Suprapubic skin (tissue), 4 donors: ENCODE data around the gene TMEM145. TPM values are rescaled to one million over a fixed set of nuclear protein-coding genes. Genes with fewer than 3 reads are reported as not detected.
A peak's percentile ranks its signal among the peaks of the same experiment; 100 is the strongest.

Source experiments
- DNase-seq, 2 donors: peaks; one replicate each; pipeline ENCODE4 v3.0.0-alpha.2; 2019; ENCODE audit warnings: low spot score in 2 of 2
- H3K27ac ChIP-seq: fragments of 200-600 bp; sonication (generic); one replicate; pipeline ENCODE4 v1.5.1; 2019
- H3K27me3 ChIP-seq: fragments of 200-600 bp; sonication (generic); one replicate; pipeline ENCODE4 v1.5.1; 2019
- H3K36me3 ChIP-seq: fragments of 200-600 bp; sonication (generic); one replicate; pipeline ENCODE4 v1.5.1; 2019
- H3K4me1 ChIP-seq: fragments of 200-600 bp; sonication (generic); one replicate; pipeline ENCODE4 v1.5.1; 2019
- H3K4me3 ChIP-seq: fragments of 200-600 bp; sonication (generic); one replicate; pipeline ENCODE4 v1.5.1; 2019; ENCODE audit warnings: mild to moderate bottlenecking
- H3K9me3 ChIP-seq: fragments of 200-600 bp; sonication (generic); one replicate; pipeline ENCODE4 v1.5.1; 2019
- EP300 ChIP-seq: sonication (generic); formaldehyde crosslinking; IDR thresholded peaks from one replicate; pipeline ENCODE4 v1.6.1; 2017; ENCODE audit warnings: antibody characterized with exemption
- POLR2A ChIP-seq, 2 donors: fragments of 450-650 bp; IDR thresholded peaks; one replicate each; pipeline ENCODE4 v1.6.1; 2017; ENCODE audit warnings: antibody characterized with exemption in 2 of 2, mild to moderate bottlenecking in 2 of 2, moderate library complexity in 2 of 2
- POLR2AphosphoS5 ChIP-seq, 3 donors: sonication (generic); formaldehyde crosslinking; IDR thresholded peaks; one replicate each; pipeline ENCODE4 v1.6.1; 2017; ENCODE audit warnings: antibody characterized with exemption in 3 of 3
- WGBS: methylation state at CpG from one replicate; pipeline ENCODE4 v1.1.5; 2018; 5-methylcytosine and 5-hydroxymethylcytosine counted together
- total RNA-seq, 4 donors: library from RNA; depleted of rRNA; stranded (reverse); fragments of >200 nt; gene quantifications; one replicate each; pipeline ENCODE4 v1.1.0, GENCODE V29; 2016
- TF ChIP-seq, protein P1 (sequence below), 2 donors: fragments of 200-600 bp in 1 of 2; fragments of 450-650 bp in 1 of 2; sonication (generic) in 1 of 2; IDR thresholded peaks; one replicate each; pipeline ENCODE4 v1.5.1; 2016 to 2019; ENCODE audit warnings: antibody characterized with exemption in 2 of 2, mild to moderate bottlenecking in 1 of 2, moderate library complexity in 1 of 2

The TMEM145 gene
- total RNA-seq, 4 donors from 2014 or later, result 4.2 TPM; not detected in 3

DNA sequence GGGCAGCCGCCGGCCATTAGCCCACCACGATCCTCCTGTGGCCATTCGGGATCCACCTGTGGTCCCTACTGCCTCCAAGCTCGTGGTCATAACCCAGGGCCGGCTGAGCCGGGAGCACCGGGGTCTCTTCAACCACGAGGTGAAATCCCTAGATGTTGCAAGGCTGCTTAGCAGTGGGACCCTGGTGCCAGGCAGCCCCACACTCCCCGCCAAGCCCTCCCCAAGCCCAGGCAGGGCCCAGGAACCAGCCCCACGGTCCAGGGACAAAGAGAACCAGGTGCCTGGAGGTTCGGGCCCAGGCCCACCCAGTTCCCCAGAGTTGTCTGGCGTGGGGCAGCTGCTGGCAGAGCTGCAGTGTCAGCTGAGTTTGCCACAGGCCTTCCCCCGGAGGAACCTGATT lies 3.4 kb upstream of the TMEM145 start:
- Histone ChIP-seq H3K4me1 (peaks cover 14% of the 10 kb centered on the region), H3K27me3 (peaks cover 23% of the 10 kb centered on the region), H3K36me3 (no peaks in the 10 kb centered on the region), H3K27ac (no peak overlapping the region), H3K9me3 (no peaks in the 10 kb centered on the region), H3K4me3 (no peak overlapping the region)
- WGBS, result 93% methylated on average over 2 of the region's 14 CpGs
- TF ChIP-seq, protein P1, sequence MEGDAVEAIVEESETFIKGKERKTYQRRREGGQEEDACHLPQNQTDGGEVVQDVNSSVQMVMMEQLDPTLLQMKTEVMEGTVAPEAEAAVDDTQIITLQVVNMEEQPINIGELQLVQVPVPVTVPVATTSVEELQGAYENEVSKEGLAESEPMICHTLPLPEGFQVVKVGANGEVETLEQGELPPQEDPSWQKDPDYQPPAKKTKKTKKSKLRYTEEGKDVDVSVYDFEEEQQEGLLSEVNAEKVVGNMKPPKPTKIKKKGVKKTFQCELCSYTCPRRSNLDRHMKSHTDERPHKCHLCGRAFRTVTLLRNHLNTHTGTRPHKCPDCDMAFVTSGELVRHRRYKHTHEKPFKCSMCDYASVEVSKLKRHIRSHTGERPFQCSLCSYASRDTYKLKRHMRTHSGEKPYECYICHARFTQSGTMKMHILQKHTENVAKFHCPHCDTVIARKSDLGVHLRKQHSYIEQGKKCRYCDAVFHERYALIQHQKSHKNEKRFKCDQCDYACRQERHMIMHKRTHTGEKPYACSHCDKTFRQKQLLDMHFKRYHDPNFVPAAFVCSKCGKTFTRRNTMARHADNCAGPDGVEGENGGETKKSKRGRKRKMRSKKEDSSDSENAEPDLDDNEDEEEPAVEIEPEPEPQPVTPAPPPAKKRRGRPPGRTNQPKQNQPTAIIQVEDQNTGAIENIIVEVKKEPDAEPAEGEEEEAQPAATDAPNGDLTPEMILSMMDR (IDR thresholded peaks at IDR 0.05), result no peak
- no peak for TF ChIP-seq POLR2AphosphoS5 (IDR thresholded peaks at IDR 0.05)
- no peak for TF ChIP-seq POLR2A (IDR thresholded peaks at IDR 0.05)
- TF ChIP-seq EP300, result no peak
- DNase-seq, result no peak

GRCh38 chr19:42311657-42312056 lies 1.5 kb upstream of the TMEM145 start:
- WGBS, result 62% methylated on average over 2 of the region's 2 CpGs
- no peak overlapping the region for H3K4me3 ChIP-seq
- peaks cover 16% of the 10 kb centered on the region for H3K4me1 ChIP-seq
- TF ChIP-seq, protein P1 (IDR thresholded peaks at IDR 0.05), result no peak
- no peak for TF ChIP-seq POLR2A (IDR thresholded peaks at IDR 0.05)
- no peak for TF ChIP-seq EP300
- TF ChIP-seq POLR2AphosphoS5 (IDR thresholded peaks at IDR 0.05), result no peak
- peaks cover 29% of the 10 kb centered on the region for H3K27me3 ChIP-seq
- no peak for DNase-seq
- no peak overlapping the region for H3K27ac ChIP-seq
- H3K9me3 ChIP-seq, result no peaks in the 10 kb centered on the region
- no peaks in the 10 kb centered on the region for H3K36me3 ChIP-seq

DNA sequence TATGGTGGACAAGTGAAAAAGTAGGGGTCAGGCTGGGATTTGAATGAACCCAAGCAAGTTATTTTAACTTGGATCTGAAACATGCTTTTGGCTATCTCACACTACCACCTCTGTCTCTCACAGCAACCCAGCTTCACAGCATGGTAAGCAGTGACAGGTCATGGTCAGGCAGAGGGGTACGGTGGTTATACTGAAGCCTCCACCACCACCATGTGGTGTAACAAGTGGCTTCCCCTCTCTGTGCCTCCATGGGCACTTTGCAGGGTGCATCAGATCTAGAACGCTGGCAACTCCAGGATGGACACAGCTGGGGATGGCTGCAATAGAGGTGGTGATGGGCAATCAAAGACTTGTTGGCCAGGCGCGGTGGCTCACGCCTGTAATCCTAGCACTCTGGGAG lies 739 bp upstream of the TMEM145 start:
- peaks cover 29% of the 10 kb centered on the region for H3K27me3 ChIP-seq
- WGBS, result 80% methylated on average over 5 of the region's 5 CpGs
- H3K36me3 ChIP-seq, result no peaks in the 10 kb centered on the region
- H3K4me1 ChIP-seq, result peaks cover 19% of the 10 kb centered on the region
- TF ChIP-seq POLR2AphosphoS5 (IDR thresholded peaks at IDR 0.05) (no peak), POLR2A (IDR thresholded peaks at IDR 0.05) (no peak)
- H3K9me3 ChIP-seq, result no peaks in the 10 kb centered on the region
- H3K4me3 ChIP-seq, result no peak overlapping the region
- no peak for DNase-seq
- H3K27ac ChIP-seq, result no peak overlapping the region

DNA sequence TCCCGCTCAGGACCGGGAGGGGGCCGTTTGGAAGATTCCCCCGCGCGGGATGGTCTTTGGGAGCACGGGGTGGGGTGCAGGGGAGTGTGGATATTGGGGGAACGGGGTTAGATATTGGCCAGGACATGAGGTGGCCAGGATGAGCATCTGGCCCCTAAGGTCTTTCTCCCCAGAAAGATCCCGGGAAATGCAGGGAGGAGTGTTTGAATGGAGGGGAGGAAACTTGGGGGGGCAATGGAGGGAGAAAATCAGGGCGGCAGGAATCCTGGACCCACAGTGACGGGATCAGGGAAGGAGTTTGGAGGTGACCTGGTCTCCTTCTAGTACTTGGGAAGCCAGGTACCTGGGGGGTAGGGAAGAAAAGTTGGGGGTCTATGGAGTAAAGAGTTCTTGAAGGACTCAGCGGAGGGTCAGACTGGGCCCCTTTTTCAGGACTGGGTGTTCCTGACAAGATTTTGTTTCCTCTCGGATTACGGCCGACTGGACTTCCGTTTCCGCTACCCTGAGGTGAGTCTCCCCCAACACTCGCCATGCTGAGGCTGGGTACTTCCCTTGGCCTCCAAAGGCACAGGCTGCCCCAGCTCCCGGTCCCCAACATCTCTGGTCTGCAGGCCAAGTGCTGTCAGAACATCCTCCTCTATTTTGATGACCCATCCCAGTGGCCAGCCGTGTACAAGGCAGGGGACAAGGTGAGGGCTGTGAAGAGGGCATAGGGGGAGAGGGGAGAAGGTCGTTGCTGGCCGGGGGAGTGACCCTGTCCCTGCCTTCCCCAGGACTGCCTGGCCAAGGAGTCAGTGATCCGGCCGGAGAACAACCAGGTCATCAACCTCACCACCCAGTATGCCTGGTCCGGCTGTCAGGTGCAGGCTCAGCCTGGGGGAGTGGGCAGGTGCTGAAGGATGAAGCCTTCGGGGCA lies 989 bp downstream of the TMEM145 start:
- Histone ChIP-seq H3K4me1 (peaks cover 19% of the 10 kb centered on the region), H3K9me3 (no peaks in the 10 kb centered on the region), H3K27me3 (peaks cover 29% of the 10 kb centered on the region), H3K27ac (no peak overlapping the region), H3K36me3 (no peaks in the 10 kb centered on the region), H3K4me3 (peak overlapping the region; percentile 52)
- no peak for DNase-seq
- TF ChIP-seq POLR2AphosphoS5 (IDR thresholded peaks at IDR 0.05) (no peak), POLR2A (IDR thresholded peaks at IDR 0.05) (no peak), EP300 (no peak)
- WGBS, result 41% methylated on average over 26 of the region's 26 CpGs

DNA sequence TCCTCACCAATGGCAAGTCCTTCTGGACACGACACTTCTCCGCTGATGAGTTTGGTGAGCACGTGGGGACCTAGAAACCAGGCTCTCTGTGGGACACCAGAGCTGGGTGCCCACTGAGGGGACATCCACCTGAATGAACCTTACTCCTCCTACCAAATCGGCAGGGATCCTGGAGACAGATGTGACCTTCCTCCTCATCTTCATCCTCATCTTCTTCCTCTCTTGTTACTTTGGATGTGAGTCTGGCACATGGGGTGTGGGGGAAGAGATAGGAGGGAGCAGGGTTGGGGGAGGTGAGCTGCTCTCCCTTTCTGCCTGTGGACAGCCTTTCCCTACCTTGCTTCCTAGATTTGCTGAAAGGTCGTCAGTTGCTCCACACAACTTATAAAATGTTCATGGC lies 1.9 kb downstream of the TMEM145 start:
- WGBS, result 75% methylated on average over 5 of the region's 5 CpGs
- no peaks in the 10 kb centered on the region for H3K36me3 ChIP-seq

More for the DNA sequence above, 1.9 kb downstream of the TMEM145 start:
- TF ChIP-seq POLR2A (IDR thresholded peaks at IDR 0.05), result no peak
- TF ChIP-seq, protein P1 (IDR thresholded peaks at IDR 0.05), result no peak
- TF ChIP-seq EP300, result no peak
- no peak for TF ChIP-seq POLR2AphosphoS5 (IDR thresholded peaks at IDR 0.05)
- Histone ChIP-seq H3K4me1 (peaks cover 19% of the 10 kb centered on the region), H3K4me3 (no peak overlapping the region), H3K27ac (no peak overlapping the region), H3K27me3 (peaks cover 29% of the 10 kb centered on the region), H3K9me3 (no peaks in the 10 kb centered on the region)
- DNase-seq, result no peak
